Spleen (tissue), 11 donors: ENCODE data around the gene ERICH6. TPM values are rescaled to one million over a fixed set of nuclear protein-coding genes. Genes with fewer than 3 reads are reported as not detected.

ENCODE experiments used
- DNase-seq: peaks from one replicate; pipeline ENCODE4 v3.0.0-alpha.2; 2020
- H3K27ac ChIP-seq, 8 donors: fragments of 200-600 bp; sonication (generic) in 7 of 8; 1 replicate in 4 of 8; 2 replicates in 4 of 8; pipeline versions ENCODE4 v1.5.0 to v1.8.0; 2016 to 2021; ENCODE audit warnings: inconsistent platforms in 4 of 8, mild to moderate bottlenecking in 4 of 8, moderate library complexity in 1 of 8
- H3K27me3 ChIP-seq, 7 donors: fragments of 200-600 bp; sonication (generic) in 6 of 7; replicated peaks in 1 of 7; 1 replicate in 4 of 7; 2 replicates in 3 of 7; pipeline versions ENCODE4 v1.5.0 to v1.8.0; 2016 to 2021; ENCODE audit warnings: inconsistent platforms in 3 of 7, mild to moderate bottlenecking in 1 of 7
- H3K36me3 ChIP-seq, 6 donors: fragments of 200-600 bp; sonication (generic) in 5 of 6; 1 replicate in 4 of 6; 2 replicates in 2 of 6; pipeline versions ENCODE4 v1.5.0 to v1.8.0; 2016 to 2021; ENCODE audit warnings: inconsistent platforms in 2 of 6
- H3K4me1 ChIP-seq, 6 donors: fragments of 200-600 bp; sonication (generic) in 5 of 6; 1 replicate in 3 of 6; 2 replicates in 3 of 6; pipeline versions ENCODE4 v1.5.0 to v1.8.0; 2016 to 2021; ENCODE audit warnings: inconsistent platforms in 3 of 6
- H3K4me3 ChIP-seq, 8 donors: fragments of 200-600 bp; sonication (generic) in 7 of 8; 1 replicate in 4 of 8; 2 replicates in 4 of 8; pipeline versions ENCODE4 v1.5.0 to v1.8.0; 2016 to 2021; ENCODE audit warnings: inconsistent platforms in 4 of 8, mild to moderate bottlenecking in 4 of 8, moderate library complexity in 2 of 8
- H3K9me3 ChIP-seq, 8 donors: fragments of 200-600 bp; sonication (generic) in 7 of 8; 1 replicate in 4 of 8; 2 replicates in 4 of 8; pipeline versions ENCODE4 v1.5.0 to v1.8.0; 2016 to 2021; ENCODE audit warnings: inconsistent platforms in 4 of 8
- CTCF ChIP-seq, 11 experiments: fragments of 200-600 bp in 7 of 11; fragments of 450-650 bp in 4 of 11; sonication (generic) in 4 of 11; IDR thresholded peaks in 8 of 11; conservative IDR thresholded peaks in 3 of 11; 1 replicate in 7 of 11; 2 replicates in 4 of 11; pipeline versions ENCODE4 v1.4.0 to v1.8.0; 2016 to 2021; ENCODE audit warnings: antibody characterized with exemption in 11 of 11, inconsistent platforms in 4 of 11, mild to moderate bottlenecking in 1 of 11
- POLR2A ChIP-seq, 3 donors: fragments of 450-650 bp; IDR thresholded peaks; one replicate each; pipeline ENCODE4 v1.5.1; 2017; ENCODE audit warnings: antibody characterized with exemption in 3 of 3, mild to moderate bottlenecking in 1 of 3
- POLR2AphosphoS5 ChIP-seq, 3 donors: sonication (generic); formaldehyde crosslinking; IDR thresholded peaks; one replicate each; pipeline ENCODE4 v1.5.1; 2017; ENCODE audit warnings: antibody characterized with exemption in 3 of 3
- WGBS, 5 donors: extraction: QIAGEN DNeasy Blood & Tissue Kit in 3 of 5; methylation state at CpG; one replicate each; pipeline versions ENCODE4 v1.1.5 to v1.1.7; 2013 to 2018; 5-methylcytosine and 5-hydroxymethylcytosine counted together
- intact Hi-C: fragments of 100-400 bp; cut with DNase I; formaldehyde crosslinking; loops from one replicate; pipeline ENCODE4 v1.15.0; 2023; ENCODE audit warnings: low total_unique reads
- polyA plus RNA-seq, 3 donors: library from polyadenylated mRNA; stranded (reverse); fragments of 200-250 nt; gene quantifications; one replicate each; pipeline ENCODE4 v1.2.1, GENCODE V29; 2013
- total RNA-seq, 7 donors: library from RNA; depleted of rRNA in 3 of 7; stranded (reverse); fragments of >200 nt in 3 of 7; fragmentation: NEBNext Ultra II Directional in 4 of 7; extraction: Animal tissue kit (Norgen Biotek cat#: 25700) in 4 of 7; gene quantifications; one replicate each; pipeline versions ENCODE4 v1.1.0 to v1.2.1, GENCODE V29; 2016 to 2021
- donor health status: healthy with polysubstance abuse.
- donor health status: DM: no; HTN: no; CAD: no; lungs with moderate emphysema.
- donor health status: DM: no; HTN: no; CAD: no.
- donor health status: Bipolar disorder and iron deficiency.
- donor health status: healthy.
- donor health status: DM: no; HTN: no; CAD: no.
- donor health status: DM: yes; HTN: yes; CAD: no.

ERICH6 gene
- total and polyA plus RNA-seq, 10 donors = not detected

GRCh38 chr3:150739200-150739863 lies 35.6 kb upstream of the ERICH6 start:
- Histone ChIP-seq H3K9me3 (no peaks in the 10 kb centered on the region), H3K27me3 (no peaks in the 10 kb centered on the region), H3K27ac (peak overlapping the region in 6 of 8 donors; percentile 18 to 82 (median 62)), H3K4me3 (no peak overlapping the region), H3K36me3 (peaks cover 0 to 26% (median 15%) of the 10 kb centered on the region in 6 donors), H3K4me1 (peaks cover 12 to 87% (median 63%) of the 10 kb centered on the region in 6 donors)
- TF ChIP-seq POLR2A (IDR thresholded peaks at IDR 0.05) (no peak), POLR2AphosphoS5 (IDR thresholded peaks at IDR 0.05) (no peak)
- DNase-seq = no peak
- intact Hi-C loops = no loop called here
- 42 to 50% (median 46%) methylated on average over 7 of the region's 7 CpGs for WGBS, 5 donors

DNA sequence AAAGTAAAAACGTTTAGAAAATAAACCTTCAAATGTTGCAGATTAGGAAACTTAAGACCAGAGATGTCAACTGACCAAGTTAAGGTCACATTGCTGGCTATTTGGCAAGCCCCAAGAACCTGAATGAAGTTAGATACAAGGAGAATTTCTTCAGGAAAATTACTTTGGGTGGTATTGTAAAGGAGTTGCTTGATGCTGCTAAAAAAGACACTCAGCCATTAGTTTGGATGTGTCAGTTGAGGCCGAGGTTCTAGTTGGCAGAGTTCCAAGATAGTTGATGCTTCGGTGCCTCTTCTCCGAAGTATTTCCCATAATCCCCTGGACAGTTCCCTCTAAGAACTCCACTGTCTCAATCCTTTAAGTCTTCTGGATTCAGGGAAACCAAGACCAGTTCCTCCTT lies 35.0 kb upstream of the ERICH6 start:
- H3K27ac ChIP-seq = peak overlapping the region in 7 of 8 donors; percentile 27 to 82 (median 56)
- no peak for DNase-seq
- H3K4me3 ChIP-seq = no peak overlapping the region
- WGBS, 5 donors = 32 to 50% (median 45%) methylated on average over 4 of the region's 4 CpGs
- no peaks in the 10 kb centered on the region for H3K9me3 ChIP-seq
- H3K4me1 ChIP-seq = peaks cover 12 to 86% (median 58%) of the 10 kb centered on the region in 6 donors
- intact Hi-C loops = no loop called here
- no peaks in the 10 kb centered on the region for H3K27me3 ChIP-seq
- peaks cover 0 to 26% (median 15%) of the 10 kb centered on the region in 6 donors for H3K36me3 ChIP-seq
- TF ChIP-seq CTCF (IDR thresholded peaks at IDR 0.05 in 8 of 11, conservative IDR thresholded peaks at IDR 0.05 in 3 of 11) (no peak), POLR2A (IDR thresholded peaks at IDR 0.05) (no peak), POLR2AphosphoS5 (IDR thresholded peaks at IDR 0.05) (no peak)

GRCh38 chr3:150737874-150738679 lies 34.4 kb upstream of the ERICH6 start:
- H3K27me3 ChIP-seq = no peaks in the 10 kb centered on the region
- intact Hi-C loops = no loop called here
- peaks cover 0 to 26% (median 15%) of the 10 kb centered on the region in 6 donors for H3K36me3 ChIP-seq
- H3K9me3 ChIP-seq = no peaks in the 10 kb centered on the region
- H3K27ac ChIP-seq = peak overlapping the region in 7 of 8 donors; percentile 27 to 82 (median 56)
- DNase-seq = no peak
- peaks cover 12 to 85% (median 52%) of the 10 kb centered on the region in 6 donors for H3K4me1 ChIP-seq
- H3K4me3 ChIP-seq = no peak overlapping the region
- 58 to 67% (median 63%) methylated on average over 2 of the region's 2 CpGs for WGBS, 5 donors
- TF ChIP-seq POLR2A (IDR thresholded peaks at IDR 0.05) (no peak), POLR2AphosphoS5 (IDR thresholded peaks at IDR 0.05) (no peak), CTCF (IDR thresholded peaks at IDR 0.05 in 8 of 11, conservative IDR thresholded peaks at IDR 0.05 in 3 of 11) (no peak)

- TF ChIP-seq POLR2AphosphoS5 (IDR thresholded peaks at IDR 0.05) = no peak
- TF ChIP-seq POLR2A (IDR thresholded peaks at IDR 0.05) = no peak
- no peak for TF ChIP-seq CTCF (IDR thresholded peaks at IDR 0.05 in 8 of 11, conservative IDR thresholded peaks at IDR 0.05 in 3 of 11)
- Histone ChIP-seq H3K9me3 (no peaks in the 10 kb centered on the region), H3K27me3 (no peaks in the 10 kb centered on the region), H3K27ac (peak overlapping the region in 5 of 8 donors; percentile 37 to 82 (median 63)), H3K4me3 (no peak overlapping the region), H3K36me3 (peaks cover 0 to 20% (median 11%) of the 10 kb centered on the region in 6 donors), H3K4me1 (peaks cover 12 to 76% (median 50%) of the 10 kb centered on the region in 6 donors)
- intact Hi-C loops = no loop called here
- DNase-seq = no peak
- 63 to 78% (median 72%) methylated on average over 8 of the region's 8 CpGs for WGBS, 5 donors
Measured at GRCh38 chr3:150736903-150737832, 33.4 kb upstream of the ERICH6 start.
